ENCODE measurements around the gene GNA15. TPM values are rescaled to one million over a fixed set of nuclear protein-coding genes. Genes with fewer than 3 reads are reported as not detected.

GNA15 gene
- total and polyA plus RNA-seq, 5 donors from 2014 or later, result 4.1 to 43.0 (median 6.8) TPM

DNA sequence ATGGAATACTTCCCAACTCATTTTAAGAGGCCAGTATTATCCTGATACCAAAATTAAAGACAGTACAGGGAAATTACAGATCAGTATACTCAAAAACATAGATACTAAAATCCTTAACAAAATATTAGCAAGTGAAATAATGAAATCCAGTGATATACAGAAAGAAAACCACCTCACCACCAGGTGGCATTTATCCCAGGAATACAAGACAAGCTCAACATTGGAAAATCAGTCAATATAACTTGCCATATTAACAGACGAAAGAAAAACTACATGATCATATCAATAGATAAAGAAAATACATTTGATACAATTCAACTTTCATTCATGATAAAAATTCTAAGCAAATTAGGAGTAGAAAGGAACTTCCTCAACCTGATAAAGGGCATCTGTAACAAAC is 6.7 kb upstream of the GNA15 start:
- H3K27me3 ChIP-seq (ENCODE audit: control insufficient read depth, insufficient read depth, low read length), result no peaks in the 10 kb centered on the region
- Mint-ChIP-seq H3K4me3 (no peak overlapping the region), H3K9me3 (no peaks in the 10 kb centered on the region), H3K27ac (peak overlapping the region in 2 of 3 donors; percentile 18 to 26), H3K4me1 (peaks cover 0 to 27% (median 15%) of the 10 kb centered on the region in 4 donors), H3K27me3 (no peaks in the 10 kb centered on the region), H3K36me3 (no peaks in the 10 kb centered on the region)
- DNase-seq (peak in 1 of 3 donors; percentile 50), ATAC-seq (ENCODE audit: low read depth in 2 of 2) (no peak)
- no peak overlapping the region for H3K27ac ChIP-seq (ENCODE audit: insufficient read depth, low read length, poor library complexity, severe bottlenecking)
- H3K9me3 ChIP-seq (ENCODE audit: control insufficient read depth in 2 of 2, low read length in 2 of 2), result no peaks in the 10 kb centered on the region
- no peaks in the 10 kb centered on the region for H3K36me3 ChIP-seq (ENCODE audit: control insufficient read depth, insufficient read depth, low read length)
- peaks cover 12% of the 10 kb centered on the region for H3K4me1 ChIP-seq (ENCODE audit: control insufficient read depth, insufficient read depth, low read length, poor library complexity, severe bottlenecking)
- H3K4me3 ChIP-seq (ENCODE audit: low read depth, low read length), result no peak overlapping the region

DNA sequence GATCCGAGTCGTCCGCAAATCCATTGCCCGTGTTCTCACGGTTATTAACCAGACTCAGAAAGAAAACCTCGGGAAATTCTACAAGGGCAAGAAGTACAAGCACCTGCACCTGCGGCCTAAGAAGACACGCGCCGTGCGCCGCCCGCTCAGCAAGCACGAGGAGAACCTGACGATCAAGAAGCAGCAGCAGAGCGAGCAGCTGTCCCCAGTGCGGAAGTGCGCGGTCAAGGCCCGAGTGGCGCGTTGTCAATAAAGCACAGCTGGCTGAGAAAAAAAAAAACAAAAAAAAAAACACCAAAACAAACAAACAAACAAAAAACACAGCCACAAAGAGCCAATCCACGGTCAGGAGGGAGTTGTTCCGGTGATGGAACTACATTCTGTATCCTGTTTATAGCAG is 4.7 kb upstream of the GNA15 start:
- no peaks in the 10 kb centered on the region for H3K9me3 ChIP-seq (ENCODE audit: control insufficient read depth in 2 of 2, low read length in 2 of 2)
- Mint-ChIP-seq H3K36me3 (no peaks in the 10 kb centered on the region), H3K27me3 (no peaks in the 10 kb centered on the region), H3K4me1 (peaks cover 0 to 27% (median 16%) of the 10 kb centered on the region in 4 donors), H3K9me3 (no peaks in the 10 kb centered on the region), H3K4me3 (peak overlapping the region; percentile 46 to 91 (median 70)), H3K27ac (peak overlapping the region; percentile 43 to 81 (median 81))
- ATAC-seq (ENCODE audit: low read depth in 2 of 2) (peak in 1 of 2 donors; percentile 33), DNase-seq (peak in 2 of 3 donors; percentile 33 to 64)
- no peaks in the 10 kb centered on the region for H3K36me3 ChIP-seq (ENCODE audit: control insufficient read depth, insufficient read depth, low read length)
- H3K27me3 ChIP-seq (ENCODE audit: control insufficient read depth, insufficient read depth, low read length), result no peaks in the 10 kb centered on the region
- no peak overlapping the region for H3K4me3 ChIP-seq (ENCODE audit: low read depth, low read length)
- H3K27ac ChIP-seq (ENCODE audit: insufficient read depth, low read length, poor library complexity, severe bottlenecking), result peak overlapping the region; percentile 2
- H3K4me1 ChIP-seq (ENCODE audit: control insufficient read depth, insufficient read depth, low read length, poor library complexity, severe bottlenecking), result peaks cover 20% of the 10 kb centered on the region

DNA sequence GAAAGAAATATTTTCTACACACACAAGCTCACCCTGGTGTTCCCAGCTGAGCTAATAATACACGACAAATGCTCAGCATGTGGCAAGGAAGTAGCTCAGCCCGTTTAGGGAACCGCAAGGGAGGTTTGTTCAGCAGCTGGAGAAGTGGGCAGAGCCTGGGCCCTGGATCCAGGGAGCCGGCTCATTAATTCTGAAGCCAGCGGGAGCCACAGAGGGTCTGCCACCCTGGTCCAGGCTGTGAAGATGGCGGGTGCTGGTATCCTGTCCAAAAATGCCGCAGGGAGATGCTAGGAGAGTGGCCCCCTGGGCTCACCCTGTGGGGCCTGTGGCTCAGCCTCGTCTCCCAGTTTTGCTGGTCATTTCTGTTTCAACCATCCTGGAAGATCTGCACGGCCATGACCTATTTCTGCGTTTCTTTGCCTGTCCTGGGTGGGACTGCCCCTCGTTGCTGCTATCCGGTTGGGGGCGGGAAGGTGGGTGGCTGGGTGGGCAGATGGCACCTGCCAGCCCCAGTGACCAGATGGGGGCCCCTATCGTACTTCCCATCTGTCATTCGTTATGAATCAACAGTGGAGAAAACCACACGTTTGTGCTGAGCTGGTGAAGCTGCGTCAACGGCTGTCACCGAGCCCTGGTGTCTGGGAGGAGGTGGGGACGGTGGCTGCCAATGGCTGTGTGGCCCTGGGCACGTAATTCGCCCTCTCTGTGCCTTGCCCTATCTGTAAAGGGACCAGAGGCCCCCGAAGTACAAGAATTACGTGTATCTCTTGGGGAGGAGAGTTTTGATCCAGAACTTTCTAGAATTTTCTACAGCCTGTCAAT is 2.7 kb upstream of the GNA15 start:
- Mint-ChIP-seq H3K27me3 (no peaks in the 10 kb centered on the region), H3K27ac (peak overlapping the region; percentile 91 to 97 (median 96)), H3K9me3 (no peaks in the 10 kb centered on the region), H3K36me3 (no peaks in the 10 kb centered on the region), H3K4me3 (peak overlapping the region; percentile 47 to 80 (median 72)), H3K4me1 (peaks cover 4 to 35% (median 20%) of the 10 kb centered on the region in 4 donors)
- Histone ChIP-seq H3K4me3 (ENCODE audit: low read depth, low read length) (peak overlapping the region; percentile 32), H3K4me1 (ENCODE audit: control insufficient read depth, insufficient read depth, low read length, poor library complexity, severe bottlenecking) (peaks cover 31% of the 10 kb centered on the region), H3K9me3 (ENCODE audit: control insufficient read depth in 2 of 2, low read length in 2 of 2) (no peaks in the 10 kb centered on the region), H3K27me3 (ENCODE audit: control insufficient read depth, insufficient read depth, low read length) (no peaks in the 10 kb centered on the region), H3K36me3 (ENCODE audit: control insufficient read depth, insufficient read depth, low read length) (no peaks in the 10 kb centered on the region), H3K27ac (ENCODE audit: insufficient read depth, low read length, poor library complexity, severe bottlenecking) (peak overlapping the region; percentile 83)
- DNase-seq (peak; percentile 68 to 75 (median 68)), ATAC-seq (ENCODE audit: low read depth in 2 of 2) (peak; percentile 78 to 80)

DNA sequence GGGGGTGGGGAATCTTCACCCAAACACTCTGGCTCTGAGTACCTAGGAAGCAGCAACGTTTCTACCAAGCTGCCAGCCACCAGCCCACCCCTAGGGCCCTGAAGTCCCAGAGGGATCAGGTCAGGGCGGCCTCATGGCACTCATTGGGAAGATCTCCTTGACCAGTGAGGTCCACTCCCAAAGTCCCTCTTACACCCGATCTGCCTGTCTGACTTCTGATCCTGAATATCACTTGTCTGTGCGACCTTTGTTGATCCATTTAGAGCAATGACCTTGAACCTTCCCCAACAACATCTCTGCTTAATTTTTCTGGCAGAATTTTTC is 2.1 kb upstream of the GNA15 start:
- Mint-ChIP-seq H3K27ac (peak overlapping the region; percentile 91 to 97 (median 96)), H3K27me3 (no peaks in the 10 kb centered on the region), H3K4me1 (peaks cover 4 to 35% (median 20%) of the 10 kb centered on the region in 4 donors), H3K9me3 (no peaks in the 10 kb centered on the region), H3K4me3 (peak overlapping the region; percentile 47 to 80 (median 72)), H3K36me3 (no peaks in the 10 kb centered on the region)
- H3K27me3 ChIP-seq (ENCODE audit: control insufficient read depth, insufficient read depth, low read length), result no peaks in the 10 kb centered on the region
- peaks cover 31% of the 10 kb centered on the region for H3K4me1 ChIP-seq (ENCODE audit: control insufficient read depth, insufficient read depth, low read length, poor library complexity, severe bottlenecking)
- H3K36me3 ChIP-seq (ENCODE audit: control insufficient read depth, insufficient read depth, low read length), result no peaks in the 10 kb centered on the region
- peak overlapping the region; percentile 32 for H3K4me3 ChIP-seq (ENCODE audit: low read depth, low read length)
- H3K9me3 ChIP-seq (ENCODE audit: control insufficient read depth in 2 of 2, low read length in 2 of 2), result no peaks in the 10 kb centered on the region
- no peak for ATAC-seq (ENCODE audit: low read depth in 2 of 2)
- no peak for DNase-seq
- H3K27ac ChIP-seq (ENCODE audit: insufficient read depth, low read length, poor library complexity, severe bottlenecking), result peak overlapping the region; percentile 83

DNA sequence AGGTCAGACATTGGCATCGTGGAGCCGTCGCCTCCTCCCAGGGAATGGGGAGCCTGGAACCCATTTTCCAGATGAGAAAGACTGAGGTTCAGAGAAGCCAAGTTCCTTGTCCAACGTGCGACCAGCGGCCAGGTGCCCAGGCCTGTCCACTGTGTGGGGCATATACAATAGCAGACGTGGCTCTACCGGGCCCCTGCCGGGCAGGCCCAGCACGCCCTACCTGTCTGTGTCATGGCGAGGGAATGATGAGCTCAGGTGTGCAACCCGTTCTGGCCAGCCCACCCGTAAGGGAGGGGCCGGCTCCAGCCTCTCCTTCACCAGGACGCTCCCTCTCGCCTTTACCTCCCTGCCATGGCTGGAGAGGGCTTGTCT is 837 bp downstream of the GNA15 start:
- no peak for DNase-seq
- H3K9me3 ChIP-seq (ENCODE audit: control insufficient read depth in 2 of 2, low read length in 2 of 2), result no peaks in the 10 kb centered on the region
- H3K27ac ChIP-seq (ENCODE audit: insufficient read depth, low read length, poor library complexity, severe bottlenecking), result peak overlapping the region; percentile 52
- H3K4me1 ChIP-seq (ENCODE audit: control insufficient read depth, insufficient read depth, low read length, poor library complexity, severe bottlenecking), result peaks cover 36% of the 10 kb centered on the region
- no peaks in the 10 kb centered on the region for H3K36me3 ChIP-seq (ENCODE audit: control insufficient read depth, insufficient read depth, low read length)
- Mint-ChIP-seq H3K27ac (peak overlapping the region; percentile 61 to 76 (median 71)), H3K36me3 (no peaks in the 10 kb centered on the region), H3K27me3 (no peaks in the 10 kb centered on the region), H3K4me3 (peak overlapping the region; percentile 70 to 86 (median 86)), H3K9me3 (peaks cover 0 to 4% (median 0%) of the 10 kb centered on the region in 7 donors), H3K4me1 (peaks cover 2 to 41% (median 25%) of the 10 kb centered on the region in 4 donors)
- no peaks in the 10 kb centered on the region for H3K27me3 ChIP-seq (ENCODE audit: control insufficient read depth, insufficient read depth, low read length)
- no peak for ATAC-seq (ENCODE audit: low read depth in 2 of 2)
- H3K4me3 ChIP-seq (ENCODE audit: low read depth, low read length), result peak overlapping the region; percentile 64

DNA sequence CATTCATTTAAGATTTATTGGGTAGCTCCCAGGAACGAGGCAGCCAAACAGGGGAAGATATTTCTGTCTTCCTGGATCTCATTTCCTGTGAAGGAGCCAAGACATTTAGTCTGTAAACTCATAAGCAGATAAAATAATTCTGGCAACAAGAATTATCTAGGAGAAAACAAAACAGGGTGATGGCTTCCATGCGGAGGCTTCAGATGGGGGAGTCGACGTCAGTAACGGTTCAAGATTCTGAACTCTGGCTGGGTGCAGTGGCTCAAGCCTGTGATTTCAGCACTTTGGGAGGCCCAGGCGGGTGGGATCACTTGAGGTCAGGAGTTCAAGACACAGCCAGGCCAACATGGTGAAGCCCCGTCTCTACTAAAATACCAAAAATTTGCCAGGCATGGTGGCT is 1.3 kb downstream of the GNA15 start:
- Histone ChIP-seq H3K27ac (ENCODE audit: insufficient read depth, low read length, poor library complexity, severe bottlenecking) (no peak overlapping the region), H3K27me3 (ENCODE audit: control insufficient read depth, insufficient read depth, low read length) (no peaks in the 10 kb centered on the region), H3K9me3 (ENCODE audit: control insufficient read depth in 2 of 2, low read length in 2 of 2) (no peaks in the 10 kb centered on the region), H3K36me3 (ENCODE audit: control insufficient read depth, insufficient read depth, low read length) (no peaks in the 10 kb centered on the region), H3K4me3 (ENCODE audit: low read depth, low read length) (peak overlapping the region; percentile 64), H3K4me1 (ENCODE audit: control insufficient read depth, insufficient read depth, low read length, poor library complexity, severe bottlenecking) (peaks cover 40% of the 10 kb centered on the region)
- Mint-ChIP-seq H3K27me3 (no peaks in the 10 kb centered on the region), H3K27ac (peak overlapping the region; percentile 61 to 76 (median 71)), H3K36me3 (no peaks in the 10 kb centered on the region), H3K4me1 (peaks cover 3 to 45% (median 27%) of the 10 kb centered on the region in 4 donors), H3K4me3 (peak overlapping the region; percentile 70 to 86 (median 86)), H3K9me3 (peaks cover 0 to 4% (median 0%) of the 10 kb centered on the region in 7 donors)
- ATAC-seq (ENCODE audit: low read depth in 2 of 2), result no peak
- no peak for DNase-seq

DNA sequence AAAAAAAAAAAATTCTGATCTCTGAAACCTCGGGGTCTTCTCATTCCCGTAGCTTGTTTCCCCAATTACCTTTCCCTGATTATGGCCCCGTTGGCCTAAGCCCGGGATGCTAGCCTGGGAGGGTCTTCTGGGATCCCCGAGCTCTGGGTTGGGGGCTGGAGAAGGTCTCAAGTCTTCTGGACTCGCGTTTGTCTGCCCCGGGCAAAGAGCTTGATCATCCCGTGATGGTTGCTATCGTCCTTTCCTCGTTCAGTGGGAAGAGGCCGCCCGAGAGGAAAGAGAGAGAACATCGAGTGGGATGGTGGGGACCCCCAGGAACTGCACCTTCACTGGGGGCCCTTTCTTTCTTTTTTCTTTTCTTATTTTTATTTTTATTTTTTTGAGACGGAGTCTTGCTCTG is 2.4 kb downstream of the GNA15 start:
- Histone ChIP-seq H3K4me1 (ENCODE audit: control insufficient read depth, insufficient read depth, low read length, poor library complexity, severe bottlenecking) (peaks cover 35% of the 10 kb centered on the region), H3K27me3 (ENCODE audit: control insufficient read depth, insufficient read depth, low read length) (no peaks in the 10 kb centered on the region), H3K9me3 (ENCODE audit: control insufficient read depth in 2 of 2, low read length in 2 of 2) (no peaks in the 10 kb centered on the region), H3K4me3 (ENCODE audit: low read depth, low read length) (no peak overlapping the region), H3K27ac (ENCODE audit: insufficient read depth, low read length, poor library complexity, severe bottlenecking) (no peak overlapping the region), H3K36me3 (ENCODE audit: control insufficient read depth, insufficient read depth, low read length) (no peaks in the 10 kb centered on the region)
- no peaks in the 10 kb centered on the region for H3K27me3 Mint-ChIP-seq
- H3K4me3 Mint-ChIP-seq, result no peak overlapping the region
- ATAC-seq (ENCODE audit: low read depth in 2 of 2) (no peak), DNase-seq (no peak)
- peaks cover 0 to 4% (median 0%) of the 10 kb centered on the region in 7 donors for H3K9me3 Mint-ChIP-seq
- H3K27ac Mint-ChIP-seq, result no peak overlapping the region
- peaks cover 7 to 41% (median 26%) of the 10 kb centered on the region in 4 donors for H3K4me1 Mint-ChIP-seq
- no peaks in the 10 kb centered on the region for H3K36me3 Mint-ChIP-seq

DNA sequence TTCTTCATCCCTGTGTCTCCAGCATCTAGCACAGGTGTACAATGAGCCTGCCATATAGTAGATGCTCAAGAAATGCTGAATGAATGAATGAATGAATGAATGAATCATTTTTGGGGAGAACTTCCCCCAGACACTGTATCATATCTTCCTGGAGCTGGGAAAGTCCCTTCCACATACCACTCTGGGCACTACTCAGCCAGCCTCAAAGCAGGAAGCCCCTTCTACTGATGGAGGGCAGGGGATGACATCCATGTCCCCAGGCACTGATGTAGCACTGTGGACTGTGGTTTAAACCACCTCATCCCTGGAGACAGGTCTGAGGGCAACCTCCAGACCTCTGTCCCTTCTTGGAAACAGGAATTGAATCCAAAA is 4.8 kb downstream of the GNA15 start:
- H3K9me3 ChIP-seq (ENCODE audit: control insufficient read depth in 2 of 2, low read length in 2 of 2), result no peaks in the 10 kb centered on the region
- H3K4me1 Mint-ChIP-seq, result peaks cover 4 to 33% (median 21%) of the 10 kb centered on the region in 4 donors
- H3K4me3 ChIP-seq (ENCODE audit: low read depth, low read length), result no peak overlapping the region
- peak overlapping the region; percentile 28 for H3K27ac ChIP-seq (ENCODE audit: insufficient read depth, low read length, poor library complexity, severe bottlenecking)
- no peaks in the 10 kb centered on the region for H3K27me3 Mint-ChIP-seq
- H3K4me1 ChIP-seq (ENCODE audit: control insufficient read depth, insufficient read depth, low read length, poor library complexity, severe bottlenecking), result peaks cover 26% of the 10 kb centered on the region
- no peaks in the 10 kb centered on the region for H3K27me3 ChIP-seq (ENCODE audit: control insufficient read depth, insufficient read depth, low read length)
- ATAC-seq (ENCODE audit: low read depth in 2 of 2) (no peak), DNase-seq (no peak)
- peak overlapping the region; percentile 23 to 87 (median 42) for H3K27ac Mint-ChIP-seq
- H3K36me3 ChIP-seq (ENCODE audit: control insufficient read depth, insufficient read depth, low read length), result no peaks in the 10 kb centered on the region
- H3K4me3 Mint-ChIP-seq, result peak overlapping the region in 1 of 4 donors; percentile 64
- H3K9me3 Mint-ChIP-seq, result peaks cover 0 to 4% (median 0%) of the 10 kb centered on the region in 7 donors
- H3K36me3 Mint-ChIP-seq, result no peaks in the 10 kb centered on the region
